ENCODE data around the gene CHD9NB.
"Not testable (repeated sequence)": the region's sequence is repeated elsewhere in the genome, so short reads cannot be mapped to it uniquely, and the experiment has no call there.

CHD9NB gene

DNA sequence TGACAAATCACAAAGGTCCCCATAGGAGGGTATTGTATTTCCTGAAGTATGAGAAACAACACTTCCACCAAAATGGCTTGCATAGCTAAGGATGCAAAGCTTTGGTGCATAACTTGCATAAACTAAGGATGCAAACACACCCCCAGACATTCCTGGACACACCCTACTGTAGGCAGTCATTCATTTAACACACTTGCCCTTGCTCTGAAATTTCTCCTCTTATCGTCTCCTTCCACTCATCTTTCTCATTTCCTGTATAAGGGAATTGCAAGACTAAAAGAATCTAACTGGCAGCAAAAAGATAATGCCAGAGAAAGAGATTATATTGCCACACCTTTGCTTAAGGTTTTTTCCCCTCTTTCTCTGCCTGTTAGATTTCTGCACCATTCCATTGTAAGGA lies 30.4 kb upstream of the CHD9NB start:
- no peak for DNase-seq

DNA sequence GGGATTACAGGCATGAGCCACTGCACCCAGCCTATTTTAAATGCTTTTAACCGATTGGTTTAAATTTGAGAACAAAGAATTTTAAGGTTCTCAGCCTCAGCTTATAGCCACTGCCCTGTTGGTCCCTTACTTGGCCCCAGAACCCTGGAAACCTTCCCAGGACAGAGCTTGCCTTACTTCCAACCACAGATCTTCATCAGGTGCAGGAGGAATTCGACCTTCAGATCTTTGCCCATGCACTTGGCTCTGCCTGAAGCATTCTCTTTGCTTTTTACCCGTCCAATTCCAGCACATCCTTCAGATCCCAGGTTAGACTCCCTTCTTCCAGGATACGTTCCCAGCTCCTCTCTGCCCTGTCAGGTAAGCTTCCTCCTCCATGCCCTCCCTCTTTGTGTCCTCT lies 29.8 kb upstream of the CHD9NB start:
- no peak for DNase-seq

DNA sequence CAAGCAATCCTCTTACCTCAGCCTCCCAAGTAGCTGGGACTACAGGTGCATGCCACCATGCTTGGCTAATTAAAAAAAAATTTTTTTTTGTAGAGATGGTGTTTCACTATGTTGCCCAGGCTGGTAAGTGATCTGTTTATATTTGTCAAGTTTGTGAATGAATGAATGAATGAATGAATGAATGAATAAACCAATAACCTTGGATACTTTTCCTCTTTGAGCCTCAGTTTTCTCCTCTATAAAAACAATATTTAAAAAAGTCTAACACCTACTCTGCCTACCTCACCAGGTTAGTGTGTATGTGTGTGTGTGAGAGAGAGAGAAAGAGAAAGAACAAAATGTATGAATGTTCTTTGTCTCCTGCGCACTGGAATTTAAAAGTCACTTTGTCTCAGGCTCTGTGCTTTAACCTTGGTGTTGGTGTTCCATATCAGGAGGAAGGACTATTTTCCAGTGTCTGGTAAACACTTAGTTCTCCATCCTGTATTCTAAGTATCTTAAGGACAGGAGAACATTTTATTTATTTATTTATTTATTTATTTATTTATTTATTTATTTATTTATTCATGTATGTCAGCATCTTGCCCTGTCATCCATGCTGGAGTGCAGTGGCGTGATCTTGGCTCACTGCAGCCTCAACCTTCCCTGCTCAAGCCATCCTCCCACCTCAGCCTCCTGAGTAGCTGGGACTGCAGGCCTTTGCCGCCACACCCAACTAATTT lies 29.1 kb upstream of the CHD9NB start:
- no peak for DNase-seq

DNA sequence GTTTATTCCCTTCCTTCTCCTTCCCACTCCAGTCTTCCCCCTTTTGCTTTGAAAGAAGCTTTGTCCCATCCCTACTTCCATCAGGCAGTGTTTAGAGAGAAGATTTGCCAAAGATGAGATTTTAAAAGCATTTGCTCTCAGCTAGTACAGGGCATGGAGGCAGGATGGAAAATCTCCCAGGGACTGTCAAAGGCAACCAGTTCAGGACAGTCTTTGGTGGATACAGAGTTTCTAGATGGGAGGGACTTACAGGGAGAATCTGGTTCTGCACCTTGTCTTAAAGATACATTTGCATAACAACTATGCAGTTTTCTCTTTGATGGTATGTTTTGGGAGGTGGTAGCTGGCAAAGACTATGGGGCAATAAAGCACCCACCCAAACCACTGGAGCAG lies 28.3 kb upstream of the CHD9NB start:
- no peak for DNase-seq

DNA sequence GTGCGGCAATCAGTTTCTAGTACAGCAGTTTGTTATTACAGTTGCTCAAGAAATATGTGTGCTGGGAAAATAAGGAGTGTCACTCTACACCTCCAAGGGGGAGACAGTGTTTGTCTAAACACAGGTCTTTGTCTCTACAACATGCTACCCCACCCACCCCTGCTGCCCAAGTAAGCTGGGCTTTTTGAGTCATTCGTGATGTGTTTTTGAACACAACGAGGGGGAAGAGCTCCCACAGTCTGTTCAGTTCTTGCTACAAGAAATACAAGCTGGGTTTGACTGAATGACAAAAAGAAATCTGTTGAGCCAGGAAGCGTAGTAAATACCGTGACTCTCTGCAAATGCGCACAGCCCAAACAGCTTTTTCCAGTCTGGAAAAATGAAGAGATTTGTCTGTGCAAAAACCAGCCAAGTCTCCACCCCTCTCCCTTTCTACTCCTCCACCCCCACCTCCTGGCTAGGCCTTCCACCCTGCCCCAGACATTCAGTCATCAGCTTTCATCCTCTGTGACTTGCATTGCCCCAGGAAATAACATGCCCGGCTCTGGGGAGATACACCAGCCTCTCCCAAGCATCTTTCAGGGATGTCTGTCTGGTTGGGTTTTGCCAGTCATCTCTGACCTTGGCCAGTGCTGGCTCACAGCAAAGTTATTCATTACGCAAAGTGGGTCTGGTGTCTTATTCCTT lies 27.8 kb upstream of the CHD9NB start:
- DNase-seq = no peak

DNA sequence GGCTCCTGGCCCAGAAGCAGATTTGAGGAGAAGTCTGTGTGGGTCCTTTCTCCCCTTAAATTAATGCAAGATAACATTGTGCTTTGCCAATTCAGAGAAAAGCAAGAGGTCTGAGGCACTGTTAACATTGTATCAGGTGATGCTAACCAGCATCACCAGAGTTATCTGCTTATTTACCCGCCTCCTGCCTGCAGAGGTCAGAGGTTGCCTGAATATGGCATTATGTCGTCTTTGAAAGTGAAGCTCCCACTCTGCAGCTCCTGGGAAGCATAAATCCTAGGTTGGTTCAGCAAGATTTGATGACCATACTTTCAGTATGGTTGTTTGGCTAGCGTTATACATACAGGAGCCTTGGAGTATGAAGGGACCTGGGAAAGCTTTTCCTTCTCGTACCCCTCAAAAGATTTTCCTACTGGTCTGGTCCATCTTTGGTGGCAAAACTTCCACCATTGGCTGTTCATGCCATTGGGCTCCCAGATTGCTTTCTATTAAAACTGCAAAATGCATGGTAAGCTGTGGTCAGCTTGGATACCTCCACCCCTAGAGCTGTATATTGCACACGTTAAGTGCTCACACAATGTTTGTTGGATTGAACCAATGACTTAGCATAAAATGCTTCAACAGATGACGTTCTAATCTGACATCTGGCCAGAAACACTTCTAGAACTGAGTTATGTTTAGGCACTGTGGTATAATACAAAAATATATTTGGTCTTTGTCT lies 26.2 kb upstream of the CHD9NB start:
- no peak for DNase-seq

DNA sequence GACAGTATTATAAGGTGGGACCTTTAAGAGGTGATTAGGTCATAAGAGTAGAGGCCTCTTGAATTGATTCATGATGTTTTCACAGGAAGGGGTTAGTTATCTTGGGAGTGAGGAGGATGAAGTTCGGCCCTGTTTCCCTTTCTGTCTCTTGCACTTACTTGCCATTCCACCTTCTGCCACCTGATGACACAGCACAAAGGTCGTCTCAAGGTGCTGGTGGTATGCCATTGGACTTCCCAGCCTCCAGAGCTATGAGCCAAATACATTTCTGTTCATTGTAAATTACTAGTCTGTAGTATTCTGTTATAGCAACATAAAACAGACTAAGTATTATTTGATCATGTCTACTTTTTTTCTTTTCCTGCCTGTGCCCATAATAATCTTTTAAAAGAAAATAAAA lies 25.6 kb upstream of the CHD9NB start:
- no peak for DNase-seq

DNA sequence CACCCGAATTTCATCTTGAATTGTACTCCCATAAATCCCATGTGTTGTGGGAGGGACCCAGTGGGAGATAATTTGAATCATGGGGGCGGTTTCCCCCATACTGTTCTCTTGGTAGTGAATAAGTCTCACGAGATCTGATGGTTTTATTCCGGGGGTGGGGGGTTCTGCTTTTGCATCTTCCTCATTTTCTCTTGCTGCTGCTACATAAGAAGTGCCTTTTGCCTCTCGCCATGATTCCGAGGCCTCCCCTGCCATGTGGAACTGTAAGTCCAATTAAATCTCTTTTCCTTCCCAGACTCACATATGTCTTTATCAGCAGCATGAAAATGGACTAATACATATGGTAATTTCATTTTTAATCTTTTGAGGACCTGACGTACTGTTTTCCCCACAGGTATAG lies 22.8 kb upstream of the CHD9NB start:
- DNase-seq = not testable (repeated sequence)

DNA sequence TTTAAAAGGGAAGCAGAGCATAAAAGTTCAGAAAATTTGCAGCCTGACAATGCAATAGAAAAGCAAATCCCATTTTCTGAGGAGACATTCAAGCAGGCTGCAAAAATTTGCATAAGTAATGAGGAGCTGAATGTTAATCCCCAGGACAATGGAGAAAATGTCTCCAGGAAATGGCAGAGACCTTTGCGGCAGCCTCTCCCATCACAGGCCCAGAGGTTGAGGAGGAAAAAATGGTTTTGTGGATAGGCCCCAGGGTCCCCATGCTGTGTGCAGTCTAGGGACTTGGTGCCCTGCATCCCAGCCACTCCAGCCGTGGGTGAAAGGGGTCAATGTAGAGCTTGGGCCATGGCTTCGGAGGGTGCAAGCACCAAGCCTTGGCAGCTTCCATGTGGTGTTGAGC lies 21.6 kb upstream of the CHD9NB start:
- DNase-seq = not testable (repeated sequence)

DNA sequence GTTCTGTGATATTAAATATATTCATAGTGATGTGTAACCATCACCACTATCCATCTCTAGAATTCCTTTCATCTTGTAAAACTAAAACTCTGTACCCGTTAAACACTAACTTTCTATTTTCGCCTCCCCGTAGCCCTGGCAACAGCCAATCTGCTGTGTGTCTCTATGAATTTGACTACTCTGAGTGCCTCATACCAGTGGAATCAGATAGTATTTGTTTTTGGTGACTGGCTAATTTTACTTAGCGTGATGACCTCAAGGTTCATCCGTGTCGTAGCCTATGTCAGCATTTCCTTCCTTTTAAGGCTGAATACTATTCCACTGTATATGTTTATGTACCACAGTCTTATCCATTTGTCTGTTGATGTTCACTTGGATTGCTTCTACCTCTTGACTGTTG lies 20.3 kb upstream of the CHD9NB start:
- no peak for DNase-seq

DNA sequence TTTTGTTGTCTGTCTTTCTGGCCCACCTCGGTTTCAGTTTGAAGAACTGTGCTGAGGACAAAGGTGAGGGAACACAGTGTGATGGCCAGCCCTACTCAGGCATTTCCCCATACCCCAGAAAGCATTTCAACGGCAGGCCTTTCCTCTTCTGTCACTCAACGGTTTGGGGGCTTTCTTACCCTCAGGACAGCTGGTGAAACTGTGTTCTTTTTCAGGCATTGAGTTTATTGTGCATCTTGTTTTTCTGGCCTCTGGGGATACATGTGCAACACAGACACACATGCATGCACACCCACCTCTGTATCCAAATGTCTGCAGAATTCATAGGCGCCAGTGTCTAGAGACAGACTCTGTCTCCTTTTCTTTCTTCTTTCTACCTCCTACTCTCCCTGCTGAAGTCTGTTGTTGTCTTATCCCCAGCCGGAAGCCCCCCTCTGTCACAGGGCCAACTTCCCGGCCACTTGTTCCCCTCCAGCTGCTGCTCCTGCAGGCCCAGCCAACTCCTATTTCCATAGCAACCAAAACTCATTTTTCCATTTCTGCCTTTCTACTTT lies 19.1 kb upstream of the CHD9NB start:
- peak; percentile 26 for DNase-seq

DNA sequence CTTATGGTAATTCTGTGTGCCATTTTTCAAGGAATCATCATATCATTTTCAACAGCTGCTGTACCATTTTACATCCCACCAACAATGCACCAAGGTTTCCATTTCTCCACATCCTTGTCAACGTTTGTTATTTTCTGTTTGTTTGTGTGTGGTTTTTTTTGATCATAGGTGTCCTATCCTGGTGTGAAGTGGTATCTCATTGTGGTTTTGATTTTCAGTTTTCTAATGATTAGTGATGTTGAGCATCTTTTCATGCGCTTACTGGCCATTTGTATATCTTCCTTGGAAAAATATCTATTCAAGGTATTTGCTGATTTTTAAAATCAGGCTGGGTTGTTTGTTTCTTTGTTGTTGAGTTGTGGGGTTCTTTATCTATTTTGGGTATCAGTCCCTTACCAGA lies 17.1 kb upstream of the CHD9NB start:
- DNase-seq = no peak

DNA sequence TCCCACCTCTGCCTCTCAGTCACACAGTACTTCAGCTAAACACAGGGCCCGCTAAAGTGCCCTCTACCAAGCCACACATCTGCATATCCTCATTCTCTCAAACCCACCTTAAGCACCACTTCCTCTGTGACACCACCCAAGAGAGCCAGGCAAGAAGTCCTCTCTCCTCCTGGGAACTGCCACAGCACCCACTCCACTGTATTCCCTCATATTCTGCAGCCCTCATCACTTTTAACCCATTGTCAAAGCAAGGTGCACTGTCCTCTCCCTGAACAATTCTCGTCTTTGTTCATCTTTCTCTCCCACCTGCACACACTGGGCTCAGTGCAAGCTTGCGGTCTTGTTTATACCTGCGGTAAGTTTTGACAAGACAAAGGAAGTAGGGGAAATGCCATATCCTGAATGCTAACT lies 15.7 kb upstream of the CHD9NB start:
- DNase-seq = no peak

DNA sequence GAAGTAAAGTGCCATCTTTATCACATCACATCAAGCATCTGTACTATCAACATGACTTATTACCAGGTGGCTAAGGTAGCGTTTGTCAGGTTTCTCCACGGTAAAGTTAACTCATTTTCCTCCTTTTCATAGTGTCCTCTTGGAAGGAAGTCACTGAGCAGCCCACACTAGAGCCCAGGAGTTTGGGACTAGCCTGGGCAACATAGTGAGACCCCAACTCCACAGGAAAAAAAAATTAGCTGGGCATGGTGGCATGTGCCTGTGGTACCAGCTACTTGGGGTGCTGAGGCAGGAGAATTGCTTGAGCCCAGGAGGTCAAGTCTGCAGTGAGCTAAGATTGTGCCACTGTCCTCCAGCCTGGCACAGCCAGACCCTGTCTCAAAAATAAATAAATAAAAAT lies 15.0 kb upstream of the CHD9NB start:
- DNase-seq = no peak

DNA sequence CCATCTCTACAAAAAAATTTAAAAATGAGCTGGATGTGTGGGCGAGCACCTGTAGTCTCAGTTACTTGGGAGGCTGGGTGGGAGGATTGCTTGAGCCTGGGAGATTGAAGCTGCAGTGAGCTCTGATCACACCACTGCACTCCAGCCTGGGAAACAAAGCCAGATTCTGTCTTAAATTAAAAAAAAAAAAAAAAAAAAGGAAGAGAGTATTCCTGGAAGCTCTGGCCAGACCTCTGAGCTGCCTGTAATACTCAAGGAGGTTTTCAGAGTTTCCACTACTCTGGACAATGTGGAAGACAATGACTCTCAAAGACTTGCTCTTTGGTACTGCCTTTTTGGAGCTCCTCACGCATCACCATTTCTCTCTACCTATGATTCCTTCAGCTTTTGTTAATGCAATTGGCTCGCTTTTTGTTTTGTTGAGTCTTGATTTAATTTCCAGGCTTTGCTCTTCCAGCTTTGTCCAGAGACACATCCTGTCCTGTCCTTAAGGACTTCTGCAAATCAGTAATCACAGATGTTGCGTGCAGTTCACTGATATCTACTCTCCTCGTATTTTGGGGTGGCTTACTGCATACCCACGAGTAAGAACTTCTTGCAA lies 12.9 kb upstream of the CHD9NB start:
- no peak for DNase-seq

DNA sequence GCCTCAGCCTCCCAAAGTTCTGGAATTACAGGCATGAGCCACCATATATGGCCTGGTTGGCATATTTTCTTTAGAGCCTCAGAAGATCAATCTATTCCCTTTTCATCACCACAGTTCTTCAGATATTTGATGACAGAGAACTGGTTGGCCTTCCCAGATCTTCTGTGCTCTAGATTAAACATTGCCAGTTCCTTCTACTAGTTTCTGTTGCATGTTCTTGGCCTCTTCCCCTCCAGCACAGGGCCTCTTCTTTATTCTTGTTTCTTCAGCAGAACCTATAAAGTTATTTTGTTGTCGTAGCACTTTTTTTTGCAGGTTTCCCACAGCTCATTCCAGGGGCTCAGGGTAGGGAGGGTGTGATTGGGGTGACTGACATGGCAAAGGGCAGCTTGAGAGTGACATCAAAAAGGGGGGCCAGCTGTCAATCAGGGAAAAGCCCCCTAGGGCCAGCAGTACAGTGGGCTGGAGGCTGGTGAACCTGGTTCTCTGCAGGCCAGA lies 11.4 kb upstream of the CHD9NB start:
- no peak for DNase-seq

DNA sequence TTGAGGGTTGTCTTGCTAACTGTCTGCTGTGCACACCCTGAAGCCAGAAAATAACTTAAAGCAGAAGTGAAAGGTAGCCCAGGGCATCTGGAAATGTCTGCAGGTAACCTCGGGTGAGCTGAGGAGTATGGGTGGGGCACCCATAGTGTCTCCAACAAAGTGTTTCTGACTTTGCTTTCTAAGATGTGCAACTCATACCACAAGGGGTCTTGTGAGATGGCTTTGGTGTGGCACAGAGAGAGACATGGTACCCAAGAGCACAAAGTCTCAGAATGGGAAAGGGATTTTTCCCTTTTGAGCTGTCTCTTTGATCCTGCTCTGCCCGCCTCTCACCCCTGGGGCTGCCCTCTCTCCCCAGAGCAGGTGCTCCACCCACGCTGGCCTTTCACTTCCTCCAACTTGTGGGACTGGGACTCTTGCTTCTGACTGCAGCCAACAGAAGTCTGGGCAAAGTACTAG lies 9.0 kb upstream of the CHD9NB start:
- DNase-seq = no peak

DNA sequence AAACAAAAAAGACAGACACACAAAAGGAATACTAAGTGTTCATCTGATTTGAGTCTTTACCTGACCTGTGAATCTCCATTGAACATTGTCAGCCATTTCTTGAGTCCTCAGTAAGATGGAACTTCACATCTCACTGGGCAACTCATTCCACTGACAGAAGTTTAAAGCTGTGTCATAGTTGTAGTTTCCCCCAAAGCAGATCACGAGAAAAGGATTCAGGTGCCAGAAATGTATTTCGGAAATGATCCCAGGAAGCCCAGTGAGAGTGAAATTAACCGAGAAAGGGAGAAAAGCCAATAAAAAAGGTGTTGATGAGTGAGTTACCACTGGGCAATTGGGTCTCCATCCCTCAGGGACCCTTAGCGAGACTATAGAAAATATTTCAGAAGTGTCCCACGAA lies 8.6 kb upstream of the CHD9NB start:
- no peak for DNase-seq

DNA sequence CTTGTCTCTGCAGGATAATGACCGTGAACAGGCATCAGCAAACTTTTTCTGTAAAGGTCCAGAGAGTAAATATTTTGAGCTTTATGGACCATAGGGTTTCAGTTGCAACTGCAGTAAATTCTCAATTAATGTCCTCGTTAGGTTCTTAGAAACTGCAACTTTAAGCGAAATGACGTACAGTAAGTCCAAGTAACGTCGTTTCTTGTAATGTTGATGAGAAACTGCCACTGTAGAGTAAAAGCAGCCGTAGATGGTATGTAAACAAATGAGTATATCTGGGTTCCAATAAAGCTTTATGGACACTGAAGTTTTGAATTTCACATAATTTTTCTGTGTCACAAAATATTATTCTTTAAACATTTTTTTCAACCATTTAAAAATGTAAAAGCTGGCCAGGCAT lies 7.0 kb upstream of the CHD9NB start:
- no peak for DNase-seq

DNA sequence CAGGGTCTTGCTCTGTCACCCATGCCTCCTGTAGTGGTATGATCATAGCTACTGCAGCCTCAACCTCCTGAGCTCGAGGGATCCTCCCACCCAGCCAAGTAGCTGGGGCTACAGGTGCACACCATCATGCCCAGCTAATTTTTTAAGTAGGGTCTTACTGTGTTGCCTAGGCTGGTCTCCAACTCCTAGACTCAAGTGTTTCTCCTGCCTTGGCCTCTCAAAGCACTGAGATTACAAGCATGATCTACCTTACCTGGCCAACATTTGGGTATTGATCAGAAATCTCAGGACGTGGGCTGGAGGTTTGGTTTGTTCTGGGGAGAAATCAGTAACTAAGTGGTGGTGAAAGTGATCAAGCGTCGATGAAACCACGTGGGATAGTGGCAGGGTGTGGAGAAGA lies 6.2 kb upstream of the CHD9NB start:
- DNase-seq = no peak

DNA sequence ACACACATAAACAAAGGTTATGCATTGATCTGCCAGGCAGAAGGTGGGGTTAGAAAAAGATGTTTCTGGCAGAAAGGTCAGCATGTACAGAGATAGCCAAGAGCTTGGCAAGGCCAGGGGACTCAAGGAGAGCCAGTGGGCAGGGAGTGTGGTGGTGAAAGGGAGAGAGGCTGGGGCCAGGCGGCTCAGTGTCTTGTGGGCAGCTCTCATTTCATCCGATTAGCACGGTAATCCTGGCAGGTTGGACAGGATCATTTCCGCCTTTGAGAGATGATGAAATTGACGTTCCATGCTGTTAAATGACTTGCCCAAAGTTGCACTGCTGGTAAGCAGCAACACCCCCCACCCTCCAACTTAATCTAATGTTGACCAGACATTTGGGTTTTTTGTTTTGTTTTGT lies 5.7 kb upstream of the CHD9NB start:
- DNase-seq = no peak

DNA sequence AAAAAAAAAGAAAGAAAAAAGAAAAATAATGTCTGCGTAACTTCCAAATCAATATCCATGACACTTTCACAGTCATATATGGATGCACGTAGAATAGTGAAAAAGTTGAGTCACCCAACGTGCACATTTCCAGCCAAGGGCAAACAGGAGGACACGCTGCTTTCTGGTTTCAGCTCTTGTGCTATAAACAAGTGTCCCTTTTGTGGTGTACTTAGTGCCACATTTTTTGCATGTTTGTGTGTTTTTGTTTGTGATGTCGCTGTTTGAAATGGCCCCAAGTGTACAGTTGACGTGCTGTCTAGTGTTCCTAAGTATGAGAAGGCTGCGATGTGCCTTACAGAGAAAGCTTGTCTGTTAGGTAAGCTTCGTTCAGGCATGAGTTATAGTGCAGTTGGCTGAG lies 5.0 kb upstream of the CHD9NB start:
- DNase-seq = no peak

DNA sequence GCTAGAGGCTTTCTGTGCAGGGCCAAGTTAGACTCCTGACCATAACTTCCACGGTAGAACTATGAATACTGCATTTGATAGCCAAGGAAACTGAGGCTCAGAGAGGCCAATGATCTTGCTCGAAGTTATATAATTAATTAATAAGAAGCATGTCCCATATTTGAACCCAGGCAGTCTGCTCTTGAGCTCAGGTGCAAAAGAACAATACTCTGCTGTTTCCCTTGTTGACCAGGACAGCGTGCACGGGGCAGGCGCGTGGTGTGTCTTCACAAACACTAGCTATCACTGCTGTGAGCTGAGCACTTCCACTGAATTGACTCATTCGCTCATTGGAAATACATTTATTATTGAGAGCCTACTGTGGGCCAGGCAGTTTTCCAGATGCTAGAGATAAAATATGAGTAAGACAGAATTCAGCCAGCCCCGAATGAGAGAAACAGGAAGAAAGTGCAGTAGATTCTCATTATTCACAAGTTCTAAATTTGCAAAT lies 3.7 kb upstream of the CHD9NB start:
- DNase-seq = no peak
